Measurements from ENCODE around the gene LRIG1. TPM values are rescaled to one million over a fixed set of nuclear protein-coding genes. Genes with fewer than 3 reads are reported as not detected.

LRIG1 gene
- total RNA-seq, 1 experiment from 2014 or later: 17.2 TPM

- ChIA-PET POLR2A (interaction anchor here (0.6 kb wide), 1 partner anchor 948 kb away, joined by 3 read pairs; no protein-coding TSS in a partner anchor), CTCF (no interaction called here)
- Mint-ChIP-seq H3K27ac (ENCODE audit: low read depth, unreplicated experiment) (no peak overlapping the region), H3K27me3 (ENCODE audit: insufficient read depth, unreplicated experiment) (no peaks in the 10 kb centered on the region), H3K4me3 (ENCODE audit: unreplicated experiment) (no peak overlapping the region), H3K4me1 (ENCODE audit: insufficient read depth, unreplicated experiment) (no peaks in the 10 kb centered on the region), H3K36me3 (ENCODE audit: insufficient read depth, unreplicated experiment) (peaks cover 10% of the 10 kb centered on the region), H3K9me3 (ENCODE audit: unreplicated experiment) (no peaks in the 10 kb centered on the region)
- BruUV-seq (replicated peaks): no TSS peak
- TF ChIP-seq CTCF (IDR thresholded peaks at IDR 0.05; ENCODE audit: unreplicated experiment): no peak
- intact Hi-C loops (cut with micrococcal nuclease): no loop called here
- DNase-seq (ENCODE audit: unreplicated experiment): no peak
Measured at GRCh38 chr3:66365080-66365479, 135.7 kb downstream of the LRIG1 start.

GRCh38 chr3:66363148-66363547 is 137.7 kb downstream of the LRIG1 start:
- Mint-ChIP-seq H3K4me1 (ENCODE audit: insufficient read depth, unreplicated experiment) (no peaks in the 10 kb centered on the region), H3K4me3 (ENCODE audit: unreplicated experiment) (no peak overlapping the region), H3K9me3 (ENCODE audit: unreplicated experiment) (no peaks in the 10 kb centered on the region), H3K36me3 (ENCODE audit: insufficient read depth, unreplicated experiment) (peaks cover 10% of the 10 kb centered on the region), H3K27ac (ENCODE audit: low read depth, unreplicated experiment) (no peak overlapping the region), H3K27me3 (ENCODE audit: insufficient read depth, unreplicated experiment) (no peaks in the 10 kb centered on the region)
- ChIA-PET POLR2A (interaction anchor here (0.6 to 0.7 kb wide), 2 partner anchors 12 to 24 kb away, joined by 3 read pairs; no protein-coding TSS in a partner anchor), CTCF (no interaction called here)
- BruUV-seq (replicated peaks): no TSS peak
- no peak for TF ChIP-seq CTCF (IDR thresholded peaks at IDR 0.05; ENCODE audit: unreplicated experiment)
- intact Hi-C loops (cut with micrococcal nuclease): no loop called here
- DNase-seq (ENCODE audit: unreplicated experiment): no peak

GRCh38 chr3:66362541-66362941 is 138.3 kb downstream of the LRIG1 start:
- no peak for DNase-seq (ENCODE audit: unreplicated experiment)
- peaks cover 10% of the 10 kb centered on the region for H3K36me3 Mint-ChIP-seq (ENCODE audit: insufficient read depth, unreplicated experiment)
- no peaks in the 10 kb centered on the region for H3K4me1 Mint-ChIP-seq (ENCODE audit: insufficient read depth, unreplicated experiment)
- no peaks in the 10 kb centered on the region for H3K9me3 Mint-ChIP-seq (ENCODE audit: unreplicated experiment)
- H3K27me3 Mint-ChIP-seq (ENCODE audit: insufficient read depth, unreplicated experiment): no peaks in the 10 kb centered on the region
- POLR2A ChIA-PET: interaction anchor here (0.7 kb wide), 1 partner anchor 11 kb away, joined by 3 read pairs; no protein-coding TSS in a partner anchor
- no peak overlapping the region for H3K4me3 Mint-ChIP-seq (ENCODE audit: unreplicated experiment)
- H3K27ac Mint-ChIP-seq (ENCODE audit: low read depth, unreplicated experiment): no peak overlapping the region
- intact Hi-C loops (cut with micrococcal nuclease): no loop called here
- TF ChIP-seq CTCF (IDR thresholded peaks at IDR 0.05; ENCODE audit: unreplicated experiment): no peak
- CTCF ChIA-PET: no interaction called here
- no TSS peak for BruUV-seq (replicated peaks)

DNA sequence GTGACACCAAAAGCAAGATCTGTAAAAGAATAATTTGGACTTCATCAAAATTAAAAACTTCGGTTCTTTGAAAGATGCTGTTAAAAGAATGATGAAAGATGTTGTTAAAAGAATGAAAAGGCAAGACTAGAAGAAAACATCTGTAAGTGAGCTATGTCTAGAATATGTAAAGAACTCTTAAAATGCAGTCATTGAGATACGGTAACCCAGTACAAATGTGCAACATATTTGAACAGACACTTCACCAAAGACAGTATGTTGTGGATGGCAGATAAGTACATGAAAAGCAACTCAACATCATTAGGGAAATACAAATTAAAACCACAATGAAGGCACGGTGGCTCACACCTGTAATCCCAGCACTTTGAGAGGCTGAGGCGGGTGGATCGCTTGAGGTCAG is 139.5 kb downstream of the LRIG1 start:
- Mint-ChIP-seq H3K36me3 (ENCODE audit: insufficient read depth, unreplicated experiment) (peaks cover 10% of the 10 kb centered on the region), H3K27me3 (ENCODE audit: insufficient read depth, unreplicated experiment) (no peaks in the 10 kb centered on the region), H3K9me3 (ENCODE audit: unreplicated experiment) (no peaks in the 10 kb centered on the region), H3K4me3 (ENCODE audit: unreplicated experiment) (no peak overlapping the region), H3K4me1 (ENCODE audit: insufficient read depth, unreplicated experiment) (no peaks in the 10 kb centered on the region), H3K27ac (ENCODE audit: low read depth, unreplicated experiment) (peak overlapping the region; percentile 18)
- DNase-seq (ENCODE audit: unreplicated experiment): no peak
- no peak for TF ChIP-seq CTCF (IDR thresholded peaks at IDR 0.05; ENCODE audit: unreplicated experiment)
- BruUV-seq (replicated peaks): no TSS peak
- CTCF ChIA-PET: interaction anchor here (0.5 kb wide), 1 partner anchor 83 kb away, joined by 3 read pairs; no protein-coding TSS in a partner anchor
- POLR2A ChIA-PET: no interaction called here
- intact Hi-C loops (cut with micrococcal nuclease): no loop called here

Measured in MCF 10A (cell line).